Ammon's horn (tissue), 1 donor: ENCODE measurements around the gene CHMP4B.

Experiments
- DNase-seq: peaks from one replicate; pipeline ENCODE4 v3.0.0-alpha.2; 2016; ENCODE audit warnings: low spot score

Gene CHMP4B

GRCh38 chr20:33900521-33901131 lies 89.5 kb downstream of the CHMP4B start:
- no peak for DNase-seq

GRCh38 chr20:33901132-33901523 lies 90.0 kb downstream of the CHMP4B start:
- no peak for DNase-seq

GRCh38 chr20:33902011-33902410 lies 90.9 kb downstream of the CHMP4B start:
- no peak for DNase-seq
